GM12878 (cell line): Measurements from ENCODE around the gene PLEKHG4B. TPM values are rescaled to one million over a fixed set of nuclear protein-coding genes. Genes with fewer than 3 reads are reported as not detected.

Experiments used
- ATAC-seq: fragments of 200-7000 bp; cut with Tn5 transposase; 3 replicates; pipeline ENCODE4 v1.9.1; 2020; ENCODE audit warnings: mild to moderate bottlenecking, moderate library complexity
- BruUV-seq: library from RNA; stranded (reverse); fragments of 400-500 nt; replicated peaks from 2 replicates; lab custom pipeline; 2021; lab: Mats Ljungman, UMichigan
- CTCF ChIA-PET: fragments of 300-600 bp; sonication (Branson Sonifier 250); formaldehyde crosslinking; extraction: SDS; loops from one replicate; lab custom pipeline; 2021; ENCODE audit warnings: inconsistent platforms; lab: Yijun Ruan, JAX
- POLR2A ChIA-PET: fragments of 350-600 bp; formaldehyde crosslinking; extraction: SDS; loops from one replicate; lab custom pipeline; 2021; ENCODE audit warnings: inconsistent platforms; lab: Charles Lee
- RAD21 ChIA-PET: fragments of 300-600 bp; sonication (Branson Sonifier 250); formaldehyde crosslinking; loops from one replicate; lab custom pipeline; 2023; ENCODE audit warnings: antibody characterized with exemption; ENCODE audit not compliant: unreplicated experiment; lab: Charles Lee
- SMC1A ChIA-PET: fragments of 300-600 bp; sonication (Branson Sonifier 250); formaldehyde crosslinking; loops from one replicate; lab custom pipeline; 2023; ENCODE audit not compliant: unreplicated experiment, uncharacterized antibody; lab: Charles Lee
- DNase-seq: peaks from one replicate; pipeline ENCODE4 v3.0.0-alpha.2; 2011; ENCODE audit warnings: low read depth, low spot score
- FAIRE-seq: peaks from 3 replicates; lab custom pipeline; 2011; peaks lifted over from hg19 to GRCh38; lab: Jason Lieb, UNC
- H2AFZ ChIP-seq: 2 replicates; pipeline ENCODE4 v1.6.0; 2011; ENCODE audit warnings: low read depth, low read length, control low read depth; ENCODE audit not compliant: control insufficient read depth
- H3K27ac ChIP-seq: 2 replicates; pipeline ENCODE4 v1.5.1; 2011; ENCODE audit warnings: control low read depth; ENCODE audit not compliant: control insufficient read depth, insufficient read depth
- H3K27me3 ChIP-seq, 2 experiments: replicated peaks in 1 of 2; 2 replicates each; pipeline versions ENCODE4 v1.6.0 to v1.6.1; 2011; ENCODE audit warnings: low read length in 1 of 2; ENCODE audit not compliant: control insufficient read depth in 2 of 2, insufficient read depth in 2 of 2
- H3K36me3 ChIP-seq, 2 experiments: 2 replicates each; pipeline ENCODE4 v1.5.1; 2011; ENCODE audit warnings: low read length in 1 of 2; ENCODE audit not compliant: control insufficient read depth in 2 of 2, insufficient read depth in 2 of 2
- H3K4me1 ChIP-seq: 2 replicates; pipeline ENCODE4 v1.6.1; 2011; ENCODE audit warnings: mild to moderate bottlenecking, low read length, moderate library complexity, mixed read lengths; ENCODE audit not compliant: control insufficient read depth, insufficient read depth
- H3K4me2 ChIP-seq: 2 replicates; pipeline ENCODE4 v1.6.0; 2011; ENCODE audit warnings: control low read depth; ENCODE audit not compliant: control insufficient read depth, insufficient read depth
- H3K4me3 ChIP-seq: fragments of 200-600 bp; sonication (generic); 2 replicates; pipeline ENCODE4 v1.5.1; 2016
- H3K79me2 ChIP-seq: 2 replicates; pipeline ENCODE4 v1.6.0; 2011; ENCODE audit warnings: low read length; ENCODE audit not compliant: control insufficient read depth, insufficient read depth
- H3K9ac ChIP-seq: 2 replicates; pipeline ENCODE4 v1.8.0; 2011; ENCODE audit warnings: low read length, control low read depth, mixed read lengths; ENCODE audit not compliant: control insufficient read depth, insufficient read depth
- H3K9me3 ChIP-seq: replicated peaks from 3 replicates; pipeline ENCODE4 v1.5.1; 2011; ENCODE audit warnings: mild to moderate bottlenecking, low read length; ENCODE audit not compliant: control insufficient read depth, insufficient read depth
- H4K20me1 ChIP-seq: 2 replicates; pipeline ENCODE4 v1.6.0; 2011; ENCODE audit not compliant: control insufficient read depth, insufficient read depth
- EED ChIP-seq: sonication (generic); IDR thresholded peaks from 2 replicates; pipeline ENCODE4 v1.6.1; 2016; ENCODE audit warnings: antibody characterized with exemption, low read depth
- FOS ChIP-seq: IDR thresholded peaks from 3 replicates; pipeline ENCODE4 v1.6.1; 2011; ENCODE audit warnings: borderline replicate concordance; ENCODE audit not compliant: insufficient read length; ENCODE audit errors: extremely low read depth
- FOXK2 ChIP-seq: fragments of 450-650 bp; IDR thresholded peaks from 2 replicates; pipeline ENCODE4 v1.6.1; 2017; ENCODE audit warnings: mild to moderate bottlenecking, moderate library complexity
- HDAC6 ChIP-seq: fragments of 200-600 bp; sonication (generic); IDR thresholded peaks from one replicate; pipeline ENCODE4 v1.8.0; 2017; ENCODE audit warnings: antibody characterized with exemption; ENCODE audit not compliant: unreplicated experiment
- MEF2A ChIP-seq: IDR thresholded peaks from 2 replicates; pipeline ENCODE4 v1.6.1; 2011; ENCODE audit warnings: low read depth, mild to moderate bottlenecking, low read length, moderate library complexity; ENCODE audit not compliant: insufficient read depth
- NFIC ChIP-seq: IDR thresholded peaks from 2 replicates; pipeline ENCODE4 v1.6.1; 2012; ENCODE audit warnings: low read depth, mild to moderate bottlenecking, inconsistent platforms, low read length, moderate library complexity
- NFXL1 ChIP-seq: fragments of 450-650 bp; IDR thresholded peaks from 2 replicates; pipeline ENCODE4 v1.6.1; 2017; ENCODE audit warnings: antibody characterized with exemption, mild to moderate bottlenecking, borderline replicate concordance
- NRF1 ChIP-seq: conservative IDR thresholded peaks from 2 replicates; pipeline ENCODE4 v1.6.1; 2011; ENCODE audit warnings: mild to moderate bottlenecking, low read depth, low read length, improper control_type of control experiment
- RCOR1 ChIP-seq: conservative IDR thresholded peaks from 2 replicates; pipeline ENCODE4 v1.6.1; 2012; ENCODE audit warnings: low read depth, low read length, improper control_type of control experiment
- TAF1 ChIP-seq: IDR thresholded peaks from 2 replicates; pipeline ENCODE4 v1.6.1; 2011; ENCODE audit warnings: mild to moderate bottlenecking, low read depth, low read length, borderline replicate concordance
- WGBS: methylation state at CpG from one replicate; pipeline ENCODE4 v1.1.6; 2016; ENCODE audit warnings: low lambda C conversion rate; ENCODE audit not compliant: insufficient replicate concordance, insufficient coverage; ENCODE audit errors: missing lambda C conversion rate; 5-methylcytosine and 5-hydroxymethylcytosine counted together
- in situ Hi-C: fragments of 300-500 bp; cut with MboI; formaldehyde crosslinking; loops from 9 replicates; pipeline ENCODE4 v1.14.3; 2018; ENCODE audit warnings: mixed read lengths
- intact Hi-C: fragments of 100-400 bp; cut with micrococcal nuclease; formaldehyde crosslinking; loops from one replicate; pipeline ENCODE4 v1.14.2; 2022; ENCODE audit not compliant: unreplicated experiment
- polyA plus RNA-seq, 11 experiments: library from polyadenylated mRNA; depleted of rRNA in 4 of 11; unstranded in 6 of 11; stranded (reverse) in 5 of 11; fragments of >200 nt; fragmentation: Nextera tagmentation in 4 of 11; fragmentation: Illumina TruSeq in 1 of 11; extraction: Ambion mirVana in 4 of 11; extraction: Trizol in 1 of 11; gene quantifications; 1 replicate in 1 of 11; 2 replicates in 10 of 11; pipeline versions ENCODE4 v1.2.1 to v1.2.3, GENCODE V29; 2011 to 2016; ENCODE audit warnings: inconsistent platforms in 2 of 11, missing spikeins in 2 of 11, low read depth in 1 of 11
- total RNA-seq, 4 experiments: library from RNA; depleted of rRNA in 3 of 4; stranded (reverse); fragments of >200 nt in 3 of 4; fragmentation: Illumina TruSeq in 1 of 4; extraction: Trizol in 1 of 4; gene quantifications; 2 replicates each; pipeline versions ENCODE4 v1.2.1 to v1.2.3, GENCODE V29; 2013 to 2021

PLEKHG4B gene
- total and polyA plus RNA-seq, 10 of the 15 experiments (the other 5 are each of a cell fraction or from before 2014, with no cell fraction given), result under 0.01 to 0.05 (median 0.01) TPM; not detected in 6

- H3K79me2 ChIP-seq, result no peaks in the 10 kb centered on the region
- no peak overlapping the region for H2AFZ ChIP-seq
- SMC1A ChIA-PET, result no interaction called here
- BruUV-seq, result no TSS peak
- in situ Hi-C loops (no loop called here), intact Hi-C loops (no loop called here)
- H3K4me1 ChIP-seq, result no peaks in the 10 kb centered on the region
- H3K9ac ChIP-seq, result no peak overlapping the region
- ATAC-seq, result no peak
- DNase-seq, result no peak
- H3K4me2 ChIP-seq, result no peak overlapping the region
- H3K27ac ChIP-seq, result no peak overlapping the region
- no peak for TF ChIP-seq NRF1
- no peak for TF ChIP-seq FOS
- TF ChIP-seq NFIC, result no peak
- no peak for TF ChIP-seq HDAC6
- TF ChIP-seq TAF1, result no peak
- no peak for TF ChIP-seq MEF2A
- no peak for TF ChIP-seq RCOR1
- no peak for TF ChIP-seq EED
- TF ChIP-seq FOXK2, result no peak
- TF ChIP-seq NFXL1, result no peak
- POLR2A ChIA-PET, result no interaction called here
- no peaks in the 10 kb centered on the region for H3K9me3 ChIP-seq
- CTCF ChIA-PET, result no interaction called here
- RAD21 ChIA-PET, result no interaction called here
- H3K4me3 ChIP-seq, result no peak overlapping the region
- peaks cover 0 to 2% of the 10 kb centered on the region in 2 experiments; a peak in 1 of 4 replicates for H3K27me3 ChIP-seq
- no peaks in the 10 kb centered on the region for H3K36me3 ChIP-seq
- WGBS, result 39% methylated on average over 15 of the region's 15 CpGs
- no peaks in the 10 kb centered on the region for H4K20me1 ChIP-seq
- no peak for FAIRE-seq
These were observed 17.4 kb upstream of the PLEKHG4B start for GRCh38 chr5:74503-75109.
